ENCODE results near the gene SSC4D.
"Not testable (repeated sequence)": the region's sequence is repeated elsewhere in the genome, so short reads cannot be mapped to it uniquely, and the experiment has no call there.

SSC4D gene

GRCh38 chr7:76403097-76403496, 6.4 kb downstream of the SSC4D start:
- H3K27ac Mint-ChIP-seq, H3K4me1 Mint-ChIP-seq: not testable (repeated sequence)

GRCh38 chr7:76400248-76400647, 9.2 kb downstream of the SSC4D start:
- Mint-ChIP-seq H3K9me3 (no peaks in the 10 kb centered on the region), H3K27me3 (peaks cover 9% of the 10 kb centered on the region), H3K36me3 (no peaks in the 10 kb centered on the region), H3K4me3 (no peak overlapping the region), H3K27ac (no peak overlapping the region), H3K4me1 (peaks cover 23% of the 10 kb centered on the region)
- DNase-seq = no peak
- CTCF ChIA-PET = no interaction called here

More at GRCh38 chr7:76403097-76403496, 6.4 kb downstream of the SSC4D start:
- H3K9me3 Mint-ChIP-seq, H3K4me3 Mint-ChIP-seq, DNase-seq, CTCF ChIA-PET, H3K36me3 Mint-ChIP-seq, H3K27me3 Mint-ChIP-seq: not testable (repeated sequence)

DNA sequence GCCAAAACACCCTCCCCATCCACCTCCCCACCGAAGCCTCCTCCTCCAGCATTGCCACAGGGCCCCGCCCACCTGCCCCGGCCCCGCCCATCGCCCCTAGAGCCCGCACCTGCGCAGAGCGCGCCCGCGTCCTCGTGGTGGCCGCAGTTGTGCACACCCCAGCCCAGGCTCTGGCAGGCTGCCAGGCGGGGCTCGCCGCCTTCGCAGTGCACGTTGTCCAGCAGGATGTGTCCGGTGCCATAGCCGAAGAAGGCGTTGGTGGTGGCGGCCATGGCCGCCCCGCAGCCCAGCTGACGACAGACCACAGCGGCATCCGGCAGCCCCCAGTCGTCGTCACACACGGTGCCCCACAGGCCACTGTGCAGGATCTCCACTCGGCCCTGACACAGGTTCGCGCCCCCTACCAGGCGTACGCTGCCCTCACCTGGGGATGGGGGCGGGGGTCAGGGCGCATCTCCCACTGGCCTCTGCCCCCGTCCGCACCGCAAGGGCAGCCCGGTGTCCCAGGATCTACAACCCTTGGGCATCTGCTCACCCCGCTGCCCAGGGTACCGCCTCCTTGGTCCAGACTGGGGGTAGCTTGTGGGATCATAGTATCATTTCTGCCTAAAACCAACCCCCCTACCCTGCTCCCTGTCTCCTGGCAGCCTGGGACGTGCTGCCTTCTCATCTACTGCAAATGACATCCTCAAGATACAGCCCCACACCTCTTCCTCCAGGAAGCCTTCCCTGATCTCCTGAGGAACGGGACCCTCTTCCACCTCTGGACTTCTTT, 11.9 kb downstream of the SSC4D start:
- CTCF ChIA-PET = no interaction called here
- Mint-ChIP-seq H3K9me3 (no peaks in the 10 kb centered on the region), H3K4me1 (peaks cover 27% of the 10 kb centered on the region), H3K4me3 (peak overlapping the region; percentile 63), H3K27ac (no peak overlapping the region), H3K36me3 (no peaks in the 10 kb centered on the region), H3K27me3 (peaks cover 4% of the 10 kb centered on the region)
- peak; percentile 87 for DNase-seq

GRCh38 chr7:76396864-76397263, 12.6 kb downstream of the SSC4D start:
- peaks cover 4% of the 10 kb centered on the region for H3K27me3 Mint-ChIP-seq
- peaks cover 31% of the 10 kb centered on the region for H3K4me1 Mint-ChIP-seq
- CTCF ChIA-PET = no interaction called here
- H3K36me3 Mint-ChIP-seq = no peaks in the 10 kb centered on the region
- DNase-seq = no peak
- peak overlapping the region; percentile 63 for H3K4me3 Mint-ChIP-seq
- H3K27ac Mint-ChIP-seq = peak overlapping the region; percentile 42
- no peaks in the 10 kb centered on the region for H3K9me3 Mint-ChIP-seq

DNA sequence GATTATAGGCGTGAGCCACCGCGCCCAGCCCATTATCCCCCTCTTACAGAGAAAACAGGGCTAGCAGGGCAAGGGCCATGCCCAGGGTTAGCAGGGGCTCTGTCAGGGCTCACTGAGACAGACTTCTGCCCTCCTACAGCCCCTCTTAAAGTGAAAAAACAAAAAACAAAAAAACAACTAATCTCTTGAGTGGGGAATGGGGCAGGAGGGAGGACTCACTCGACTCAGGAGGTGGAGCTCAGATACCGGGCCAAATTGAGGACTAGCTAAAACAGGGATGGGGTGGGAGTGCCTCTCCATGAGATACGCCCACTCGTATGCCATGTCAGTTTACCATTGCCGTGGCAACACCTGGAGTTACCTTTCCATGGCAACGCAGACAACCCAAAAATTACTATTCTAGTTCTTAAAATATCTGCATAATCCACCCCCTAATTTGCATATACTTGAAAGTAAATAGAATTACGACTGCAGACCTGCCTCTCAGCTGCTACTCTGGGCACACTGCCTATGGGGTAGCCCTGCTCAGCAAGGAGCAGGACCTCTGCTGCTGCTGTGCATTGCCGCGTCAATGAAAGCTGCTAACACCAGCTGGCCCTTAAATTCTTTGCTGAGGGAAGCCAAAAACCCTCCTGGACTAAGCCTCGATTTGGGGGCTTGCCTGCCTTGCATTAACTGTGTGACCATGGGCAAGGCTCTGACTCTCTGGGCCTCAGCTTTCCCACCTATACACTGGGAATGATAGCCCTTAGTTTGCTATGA, 13.4 kb downstream of the SSC4D start:
- Mint-ChIP-seq H3K27me3 (peaks cover 4% of the 10 kb centered on the region), H3K9me3 (no peaks in the 10 kb centered on the region), H3K4me1 (peaks cover 32% of the 10 kb centered on the region), H3K4me3 (no peak overlapping the region), H3K36me3 (no peaks in the 10 kb centered on the region), H3K27ac (peak overlapping the region; percentile 33)
- CTCF ChIA-PET = no interaction called here
- no peak for DNase-seq

DNA sequence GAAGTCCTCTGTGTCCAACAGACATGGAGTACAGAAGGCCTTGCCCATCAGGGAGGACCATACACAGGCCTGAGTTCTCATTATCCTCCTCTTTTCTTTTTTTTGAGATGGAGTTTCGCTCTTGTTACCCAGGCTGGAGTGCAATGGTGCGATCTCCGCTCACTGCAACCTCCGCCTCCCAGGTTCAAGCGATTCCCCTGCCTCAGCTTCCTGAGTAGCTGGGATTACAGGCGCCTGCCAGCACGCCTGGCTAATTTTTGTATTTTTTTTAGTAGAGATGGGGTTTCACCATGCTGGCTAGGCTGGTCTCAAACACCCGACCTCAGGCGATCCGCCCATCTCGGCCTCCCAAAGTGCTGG, 13.9 kb downstream of the SSC4D start:
- peaks cover 32% of the 10 kb centered on the region for H3K4me1 Mint-ChIP-seq
- H3K27me3 Mint-ChIP-seq, H3K4me3 Mint-ChIP-seq, DNase-seq, H3K9me3 Mint-ChIP-seq, H3K36me3 Mint-ChIP-seq, CTCF ChIA-PET, H3K27ac Mint-ChIP-seq: not testable (repeated sequence)

DNA sequence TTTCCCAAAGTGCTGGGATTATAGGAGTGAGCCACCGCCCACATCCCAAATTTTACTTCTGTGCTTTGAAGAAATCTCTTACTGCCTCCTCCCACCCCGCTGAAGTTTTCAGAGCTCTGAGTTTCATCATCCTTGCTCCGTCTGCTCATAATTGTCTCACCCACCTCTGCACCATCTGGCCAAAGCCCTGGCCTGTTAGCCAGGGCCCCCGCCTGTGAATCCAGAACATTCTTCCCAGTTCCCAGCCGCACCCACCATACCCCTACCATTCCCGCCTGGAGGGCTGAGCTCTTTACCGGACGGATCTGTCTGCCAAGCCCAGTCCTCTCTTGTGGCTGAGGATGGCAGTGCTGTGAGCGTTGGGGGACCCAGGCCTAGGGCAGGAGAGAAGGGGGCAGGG, 14.5 kb downstream of the SSC4D start:
- CTCF ChIA-PET = no interaction called here
- no peak for DNase-seq
- no peak overlapping the region for H3K4me3 Mint-ChIP-seq
- H3K27me3 Mint-ChIP-seq = peaks cover 4% of the 10 kb centered on the region
- H3K36me3 Mint-ChIP-seq = no peaks in the 10 kb centered on the region
- H3K27ac Mint-ChIP-seq = no peak overlapping the region
- H3K4me1 Mint-ChIP-seq = peaks cover 32% of the 10 kb centered on the region
- no peaks in the 10 kb centered on the region for H3K9me3 Mint-ChIP-seq

DNA sequence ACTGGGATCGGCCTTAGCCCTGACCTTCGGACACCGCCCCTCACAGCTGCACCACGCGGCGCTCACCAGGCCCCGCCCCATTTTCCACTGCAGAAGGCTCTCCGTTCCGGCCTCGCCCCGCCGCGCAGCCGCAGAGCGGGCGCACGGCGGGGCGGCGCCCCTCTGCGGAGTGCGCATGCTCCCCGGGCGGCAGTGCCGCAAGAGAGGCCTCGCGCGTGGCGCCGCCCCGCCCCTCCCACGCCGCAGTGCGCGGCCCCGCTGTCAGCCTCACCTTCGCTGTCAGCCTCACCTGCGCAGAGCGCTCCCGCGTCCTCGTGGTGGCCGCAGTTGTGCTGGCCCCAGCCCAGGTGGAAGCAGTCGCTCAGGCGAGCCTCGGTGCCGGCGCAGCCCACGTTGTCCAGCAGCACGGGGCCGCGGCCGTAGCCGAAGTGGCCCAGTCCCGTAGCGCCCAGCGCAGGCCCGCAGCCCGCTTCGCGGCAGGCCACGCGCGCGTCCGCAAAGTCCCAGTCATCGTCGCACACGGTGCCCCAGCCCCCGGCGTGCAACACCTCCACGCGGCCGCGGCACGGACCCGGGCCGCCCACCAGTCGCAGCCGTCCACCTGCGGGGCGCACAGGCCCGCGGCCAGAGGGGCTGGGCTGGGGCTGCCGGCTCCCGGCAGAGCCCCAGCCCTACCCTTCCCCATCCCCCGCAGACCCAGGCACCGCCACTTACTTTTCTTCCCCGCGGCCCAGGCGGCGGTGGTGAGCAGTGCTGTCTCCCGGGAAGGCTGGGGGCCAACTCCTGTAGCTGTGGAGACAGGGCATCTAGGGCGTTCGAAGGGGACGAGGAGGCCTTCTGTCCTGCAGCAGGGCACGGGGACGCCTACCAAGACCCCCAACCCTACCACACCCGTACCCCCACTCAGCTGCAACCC, 16.1 kb downstream of the SSC4D start:
- peak; percentile 93 for DNase-seq
- CTCF ChIA-PET = interaction anchor here (1.1 kb wide), 1 partner anchor 102 kb away, joined by 3 read pairs; no protein-coding TSS in a partner anchor
- Mint-ChIP-seq H3K4me1 (peaks cover 39% of the 10 kb centered on the region), H3K4me3 (peak overlapping the region; percentile 76), H3K36me3 (no peaks in the 10 kb centered on the region), H3K27ac (peak overlapping the region; percentile 95), H3K27me3 (peaks cover 4% of the 10 kb centered on the region), H3K9me3 (no peaks in the 10 kb centered on the region)

DNA sequence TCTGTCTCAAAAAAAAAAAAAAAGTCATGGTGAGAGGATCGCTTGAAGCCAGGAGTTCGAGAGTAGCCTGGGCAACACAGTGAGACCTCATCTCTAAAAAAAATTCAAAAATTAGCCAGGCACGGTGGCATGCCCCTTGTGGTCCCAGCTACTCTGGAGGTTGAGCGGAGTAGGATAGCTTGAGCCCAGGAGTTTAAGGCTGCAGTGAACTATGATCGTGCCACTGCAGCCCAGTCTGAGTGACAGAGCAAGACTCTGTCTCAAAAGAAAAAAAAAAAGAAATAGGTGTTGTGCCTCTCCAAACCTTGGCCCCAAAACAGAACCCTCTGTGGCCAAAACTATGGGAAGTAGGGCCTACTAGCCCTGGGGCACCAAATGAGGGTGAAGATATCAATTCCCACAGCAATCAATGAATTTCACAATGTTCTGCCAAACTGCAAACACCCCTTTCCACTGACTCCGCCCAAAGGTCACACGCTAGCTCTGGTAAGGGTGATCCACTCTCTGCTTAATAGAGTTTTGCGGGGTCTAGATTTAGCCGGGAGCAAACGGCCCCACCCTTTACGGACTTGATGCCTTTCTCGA, 16.9 kb downstream of the SSC4D start:
- Mint-ChIP-seq H3K27me3 (no peaks in the 10 kb centered on the region), H3K36me3 (no peaks in the 10 kb centered on the region), H3K4me1 (peaks cover 35% of the 10 kb centered on the region), H3K4me3 (peak overlapping the region; percentile 76), H3K9me3 (no peaks in the 10 kb centered on the region), H3K27ac (peak overlapping the region; percentile 95)
- CTCF ChIA-PET = interaction anchor here (1.1 kb wide), 1 partner anchor 101 kb away, joined by 3 read pairs; no protein-coding TSS in a partner anchor
- DNase-seq = no peak

- Mint-ChIP-seq H3K27me3 (peaks cover 5% of the 10 kb centered on the region), H3K4me1 (peaks cover 22% of the 10 kb centered on the region), H3K9me3 (no peaks in the 10 kb centered on the region), H3K4me3 (no peak overlapping the region), H3K36me3 (no peaks in the 10 kb centered on the region), H3K27ac (no peak overlapping the region)
- CTCF ChIA-PET = no interaction called here
- DNase-seq = no peak
Measured at GRCh38 chr7:76390092-76390491, 19.4 kb downstream of the SSC4D start.

DNA sequence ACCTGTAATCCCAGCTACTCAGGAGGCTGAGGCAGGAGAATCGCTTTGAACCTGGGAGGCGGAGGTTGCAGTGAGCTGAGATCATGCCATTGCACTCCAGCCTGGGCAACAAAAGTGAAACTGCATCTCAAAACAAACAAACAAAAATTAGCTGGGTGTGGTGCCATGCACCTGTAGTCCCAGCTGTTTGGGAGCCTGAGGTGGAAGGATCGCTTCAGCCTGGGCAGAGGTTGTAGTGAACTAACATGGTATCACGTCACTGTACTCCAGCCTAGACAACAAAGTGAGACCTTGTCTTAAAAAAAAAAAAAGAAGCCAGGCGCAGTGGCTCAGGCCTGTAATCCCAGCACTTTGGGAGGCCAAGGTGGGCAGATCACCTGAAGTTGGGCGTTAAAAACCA, 21.7 kb downstream of the SSC4D start:
- CTCF ChIA-PET, H3K4me3 Mint-ChIP-seq, DNase-seq, H3K27ac Mint-ChIP-seq, H3K9me3 Mint-ChIP-seq, H3K36me3 Mint-ChIP-seq, H3K27me3 Mint-ChIP-seq: not testable (repeated sequence)
- H3K4me1 Mint-ChIP-seq = peaks cover 15% of the 10 kb centered on the region

- no peaks in the 10 kb centered on the region for H3K9me3 Mint-ChIP-seq
- no peaks in the 10 kb centered on the region for H3K36me3 Mint-ChIP-seq
- CTCF ChIA-PET = no interaction called here
- H3K27ac Mint-ChIP-seq = no peak overlapping the region
- peaks cover 5% of the 10 kb centered on the region for H3K27me3 Mint-ChIP-seq
- H3K4me3 Mint-ChIP-seq = no peak overlapping the region
- peaks cover 7% of the 10 kb centered on the region for H3K4me1 Mint-ChIP-seq
- no peak for DNase-seq
Measured at GRCh38 chr7:76386691-76387260, 22.7 kb downstream of the SSC4D start.

DNA sequence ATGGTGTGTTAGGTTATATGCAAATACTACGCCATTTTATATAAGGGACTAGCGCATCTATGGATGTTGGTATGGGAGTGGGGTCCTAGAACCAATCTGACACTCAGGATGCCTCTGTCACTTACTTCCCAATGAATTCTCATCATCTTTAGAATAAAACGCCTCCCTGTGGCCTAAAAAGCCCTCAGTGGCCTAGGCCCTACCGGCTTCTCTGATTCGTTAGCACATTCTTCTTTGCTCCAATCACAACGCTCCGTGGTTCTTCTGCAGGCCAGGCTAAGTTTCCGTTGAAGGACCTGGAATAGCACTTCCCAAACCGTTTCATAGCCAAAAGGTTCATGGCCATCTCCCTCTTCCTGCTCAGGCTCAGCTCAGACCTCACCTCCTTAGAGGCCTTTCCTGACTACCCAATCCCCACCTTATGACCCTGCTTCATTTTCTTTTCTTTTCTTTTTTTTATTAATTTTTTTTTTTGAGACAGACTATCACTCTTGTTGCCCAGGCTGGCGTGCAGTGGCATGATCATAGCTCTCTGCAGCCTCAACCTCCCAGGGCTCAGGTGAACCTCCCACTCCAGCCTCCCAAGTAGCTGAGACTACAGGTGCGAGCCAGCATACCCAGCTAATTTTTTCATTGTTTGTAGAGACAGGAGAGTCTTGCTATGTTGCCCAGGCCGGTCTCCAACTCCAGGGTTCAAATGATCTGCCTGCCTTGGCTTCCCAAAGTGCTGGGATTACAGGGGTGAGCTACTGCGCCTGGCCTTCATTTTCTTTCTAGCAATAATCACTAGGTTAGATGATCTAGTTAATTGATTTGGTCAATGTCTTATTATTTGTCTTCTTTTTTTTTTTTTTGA, 26.2 kb downstream of the SSC4D start:
- no peaks in the 10 kb centered on the region for H3K9me3 Mint-ChIP-seq
- no peak for DNase-seq
- no peak overlapping the region for H3K4me3 Mint-ChIP-seq
- H3K36me3 Mint-ChIP-seq = no peaks in the 10 kb centered on the region
- peaks cover 13% of the 10 kb centered on the region for H3K27me3 Mint-ChIP-seq
- H3K27ac Mint-ChIP-seq = no peak overlapping the region
- CTCF ChIA-PET = no interaction called here
- H3K4me1 Mint-ChIP-seq = peaks cover 11% of the 10 kb centered on the region

Data from activated naive CD4-positive, alpha-beta T cell treated with anti-CD3 and anti-CD28 coated beads, Interleukin-2, amount 10 ng/mL, durations not matched to agents 7 days and 5 days (primary cell).